ENCODE data around the gene IL33.

Gene IL33

GRCh38 chr9:6186691-6187090 is 28.9 kb upstream of the IL33 start:
- Histone ChIP-seq H3K27me3 (ENCODE audit: insufficient read depth, low read length, poor library complexity) (no peaks in the 10 kb centered on the region), H3K4me1 (ENCODE audit: insufficient read depth, low read length) (no peaks in the 10 kb centered on the region), H3K4me2 (ENCODE audit: insufficient read depth, low read length) (no peak overlapping the region), H3K9ac (ENCODE audit: low read depth, low read length) (no peak overlapping the region), H3K36me3 (ENCODE audit: insufficient read depth, low read length) (no peaks in the 10 kb centered on the region), H3K79me2 (ENCODE audit: insufficient read depth, low read length) (no peaks in the 10 kb centered on the region), H3K27ac (ENCODE audit: low read length) (no peak overlapping the region), H3K9me3 (ENCODE audit: insufficient read depth, low read length, severe bottlenecking) (no peaks in the 10 kb centered on the region), H3K4me3 (ENCODE audit: low read depth in 1 of 2, low read length in 2 of 2) (no peak overlapping the region), H2AFZ (ENCODE audit: low read depth, low read length) (no peak overlapping the region), H4K20me1 (ENCODE audit: insufficient read depth, low read length) (no peaks in the 10 kb centered on the region)
- ATAC-seq (ENCODE audit: insufficient read depth, low read depth) (no peak), DNase-seq (no peak)
- TF ChIP-seq EZH2 (IDR thresholded peaks at IDR 0.05; ENCODE audit: borderline replicate concordance, low read depth, low read length, severe bottlenecking) (no peak), CTCF (IDR thresholded peaks at IDR 0.05; ENCODE audit: borderline replicate concordance, extremely low read depth, low read length, poor library complexity, severe bottlenecking) (no peak)

GRCh38 chr9:6187272-6187671 is 28.3 kb upstream of the IL33 start:
- H3K27me3 ChIP-seq (ENCODE audit: insufficient read depth, low read length, poor library complexity), result no peaks in the 10 kb centered on the region
- H3K4me2 ChIP-seq (ENCODE audit: insufficient read depth, low read length), result no peak overlapping the region
- no peak overlapping the region for H3K9ac ChIP-seq (ENCODE audit: low read depth, low read length)
- no peaks in the 10 kb centered on the region for H3K36me3 ChIP-seq (ENCODE audit: insufficient read depth, low read length)
- H4K20me1 ChIP-seq (ENCODE audit: insufficient read depth, low read length), result no peaks in the 10 kb centered on the region
- DNase-seq, result no peak
- no peaks in the 10 kb centered on the region for H3K4me1 ChIP-seq (ENCODE audit: insufficient read depth, low read length)
- no peak for TF ChIP-seq CTCF (IDR thresholded peaks at IDR 0.05; ENCODE audit: borderline replicate concordance, extremely low read depth, low read length, poor library complexity, severe bottlenecking)
- TF ChIP-seq EZH2 (IDR thresholded peaks at IDR 0.05; ENCODE audit: borderline replicate concordance, low read depth, low read length, severe bottlenecking), result no peak
- H3K4me3 ChIP-seq (ENCODE audit: low read depth in 1 of 2, low read length in 2 of 2), result no peak overlapping the region
- H2AFZ ChIP-seq (ENCODE audit: low read depth, low read length), result no peak overlapping the region
- ATAC-seq (ENCODE audit: insufficient read depth, low read depth), result no peak
- H3K9me3 ChIP-seq (ENCODE audit: insufficient read depth, low read length, severe bottlenecking), result no peaks in the 10 kb centered on the region
- no peak overlapping the region for H3K27ac ChIP-seq (ENCODE audit: low read length)
- no peaks in the 10 kb centered on the region for H3K79me2 ChIP-seq (ENCODE audit: insufficient read depth, low read length)

- no peaks in the 10 kb centered on the region for H3K9me3 ChIP-seq (ENCODE audit: insufficient read depth, low read length, severe bottlenecking)
- no peaks in the 10 kb centered on the region for H3K79me2 ChIP-seq (ENCODE audit: insufficient read depth, low read length)
- TF ChIP-seq CTCF (IDR thresholded peaks at IDR 0.05; ENCODE audit: borderline replicate concordance, extremely low read depth, low read length, poor library complexity, severe bottlenecking), result no peak
- ATAC-seq (ENCODE audit: insufficient read depth, low read depth) (no peak), DNase-seq (no peak)
- no peak overlapping the region for H2AFZ ChIP-seq (ENCODE audit: low read depth, low read length)
- no peak overlapping the region for H3K4me3 ChIP-seq (ENCODE audit: low read depth in 1 of 2, low read length in 2 of 2)
- no peaks in the 10 kb centered on the region for H3K27me3 ChIP-seq (ENCODE audit: insufficient read depth, low read length, poor library complexity)
- no peak overlapping the region for H3K27ac ChIP-seq (ENCODE audit: low read length)
- no peak overlapping the region for H3K4me2 ChIP-seq (ENCODE audit: insufficient read depth, low read length)
- no peak overlapping the region for H3K9ac ChIP-seq (ENCODE audit: low read depth, low read length)
- H3K4me1 ChIP-seq (ENCODE audit: insufficient read depth, low read length), result no peaks in the 10 kb centered on the region
- no peaks in the 10 kb centered on the region for H4K20me1 ChIP-seq (ENCODE audit: insufficient read depth, low read length)
- H3K36me3 ChIP-seq (ENCODE audit: insufficient read depth, low read length), result no peaks in the 10 kb centered on the region
These were observed 27.1 kb upstream of the IL33 start for GRCh38 chr9:6188466-6188865.

- no peak overlapping the region for H3K9ac ChIP-seq (ENCODE audit: low read depth, low read length)
- no peak overlapping the region for H3K27ac ChIP-seq (ENCODE audit: low read length)
- no peaks in the 10 kb centered on the region for H3K27me3 ChIP-seq (ENCODE audit: insufficient read depth, low read length, poor library complexity)
- H2AFZ ChIP-seq (ENCODE audit: low read depth, low read length), result no peak overlapping the region
- no peaks in the 10 kb centered on the region for H3K9me3 ChIP-seq (ENCODE audit: insufficient read depth, low read length, severe bottlenecking)
- H3K36me3 ChIP-seq (ENCODE audit: insufficient read depth, low read length), result no peaks in the 10 kb centered on the region
- no peak for TF ChIP-seq CTCF (IDR thresholded peaks at IDR 0.05; ENCODE audit: borderline replicate concordance, extremely low read depth, low read length, poor library complexity, severe bottlenecking)
- TF ChIP-seq EZH2 (IDR thresholded peaks at IDR 0.05; ENCODE audit: borderline replicate concordance, low read depth, low read length, severe bottlenecking), result no peak
- ATAC-seq (ENCODE audit: insufficient read depth, low read depth) (no peak), DNase-seq (no peak)
- H3K4me1 ChIP-seq (ENCODE audit: insufficient read depth, low read length), result no peaks in the 10 kb centered on the region
- H3K4me2 ChIP-seq (ENCODE audit: insufficient read depth, low read length), result no peak overlapping the region
- H3K4me3 ChIP-seq (ENCODE audit: low read depth in 1 of 2, low read length in 2 of 2), result no peak overlapping the region
- H4K20me1 ChIP-seq (ENCODE audit: insufficient read depth, low read length), result no peaks in the 10 kb centered on the region
- no peaks in the 10 kb centered on the region for H3K79me2 ChIP-seq (ENCODE audit: insufficient read depth, low read length)
These were observed 26.7 kb upstream of the IL33 start for GRCh38 chr9:6188906-6189305.
